ENCODE results near the gene BORCS6. TPM values are rescaled to one million over a fixed set of nuclear protein-coding genes. Genes with fewer than 3 reads are reported as not detected.

Gene BORCS6
- total RNA-seq, 1 experiment from 2014 or later = 6.4 TPM

DNA sequence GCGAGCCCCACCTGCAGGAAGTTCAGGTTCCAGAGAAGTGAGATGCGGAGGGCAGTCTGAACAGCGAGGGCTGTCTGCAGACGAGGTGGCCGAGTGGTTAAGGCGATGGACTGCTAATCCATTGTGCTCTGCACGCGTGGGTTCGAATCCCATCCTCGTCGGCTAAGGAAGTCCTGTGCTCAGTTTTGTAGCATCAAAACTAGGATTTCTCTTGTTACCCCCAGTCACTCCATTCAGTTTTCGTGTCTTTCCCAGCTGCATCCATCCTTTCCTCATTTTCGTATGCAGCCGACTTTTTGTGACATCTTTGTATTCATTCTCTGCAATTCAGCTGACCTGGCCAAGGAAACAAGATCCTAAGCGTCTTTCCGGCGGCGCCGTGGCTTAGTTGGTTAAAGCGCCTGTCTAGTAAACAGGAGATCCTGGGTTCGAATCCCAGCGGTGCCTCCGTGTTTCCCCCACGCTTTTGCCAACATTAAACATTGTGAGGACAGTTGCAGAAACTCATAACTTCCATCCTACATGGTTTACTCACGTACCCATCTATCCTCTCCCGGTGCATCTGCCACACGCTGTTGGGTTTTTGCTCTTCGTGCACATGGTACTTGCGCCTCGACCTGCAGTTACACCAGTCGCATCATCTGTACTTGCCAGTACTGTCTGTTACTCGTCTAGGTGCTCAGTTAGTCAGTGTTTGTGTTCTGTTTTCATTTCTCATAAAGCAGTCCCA, 3.0 kb downstream of the BORCS6 start (continued):
- TF ChIP-seq ELF1 (IDR thresholded peaks at IDR 0.05; ENCODE audit: borderline replicate concordance, low read depth) (no peak), EZH2phosphoT487 (IDR thresholded peaks at IDR 0.05; ENCODE audit: borderline replicate concordance) (no peak), POLR2A (IDR thresholded peaks at IDR 0.05; ENCODE audit: borderline replicate concordance, extremely low read depth, insufficient read depth, insufficient read length) (no peak), RAD21 (IDR thresholded peaks at IDR 0.05; ENCODE audit: low read depth) (no peak)
- TF ChIP-seq, protein P1, sequence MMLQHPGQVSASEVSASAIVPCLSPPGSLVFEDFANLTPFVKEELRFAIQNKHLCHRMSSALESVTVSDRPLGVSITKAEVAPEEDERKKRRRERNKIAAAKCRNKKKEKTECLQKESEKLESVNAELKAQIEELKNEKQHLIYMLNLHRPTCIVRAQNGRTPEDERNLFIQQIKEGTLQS (IDR thresholded peaks at IDR 0.05) = peak; percentile 96

DNA sequence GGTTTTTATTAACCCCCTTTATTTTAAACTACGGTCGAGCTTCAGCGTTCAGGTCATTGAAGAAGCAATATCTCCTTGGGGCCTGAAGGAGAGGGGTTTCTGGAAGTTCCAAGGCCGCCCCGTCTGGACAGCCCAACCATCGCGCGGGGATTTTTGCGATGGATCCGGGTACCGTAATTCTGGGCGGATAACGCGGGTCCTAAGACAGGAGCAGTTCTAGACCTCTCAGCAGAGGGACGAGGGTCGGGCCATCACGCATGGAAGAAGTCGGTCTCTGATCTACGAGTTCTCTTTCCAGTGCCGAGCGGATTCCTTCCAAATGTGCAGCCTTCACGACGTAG, 3.6 kb downstream of the BORCS6 start:
- peak overlapping the region; percentile 70 for H3K9ac ChIP-seq (ENCODE audit: low read length)
- ChIA-PET POLR2A (interaction anchor here (1.3 to 6.9 kb wide), 4 partner anchors 11 to 38 kb away, joined by 3 to 63 read pairs (median 32); no protein-coding TSS in a partner anchor), CTCF (interaction anchor here (0.6 to 1.2 kb wide), 5 partner anchors 24 to 68 kb away, joined by 3 to 4 read pairs (median 3); partner anchors contain the start of genes ALOXE3 and AURKB), RAD21 (ENCODE audit: low non-redundant PET in 1 of 2, low total read pairs in 2 of 2, uncharacterized antibody in 2 of 2, unreplicated experiment in 2 of 2) (interaction anchor here (0.8 to 1.0 kb wide), 2 partner anchors 36 kb away, joined by 3 to 4 read pairs; no protein-coding TSS in a partner anchor)
- H3K36me3 ChIP-seq (ENCODE audit: control insufficient read depth in 1 of 2, insufficient read depth in 2 of 2, low read length in 2 of 2) = no peaks in the 10 kb centered on the region
- no peak for DNase-seq (ENCODE audit: low read depth, low spot score)
- peak overlapping the region; percentile 95 for H3K4me2 ChIP-seq (ENCODE audit: low read length)
- H4K20me1 ChIP-seq (ENCODE audit: insufficient read depth) = no peaks in the 10 kb centered on the region
- peak overlapping the region; percentile 56 for H2AFZ ChIP-seq (ENCODE audit: low read depth, low read length, poor library complexity, severe bottlenecking)
- H3K27ac ChIP-seq (ENCODE audit: low read depth, low read length) = peak overlapping the region; percentile 70
- intact Hi-C loops (cut with micrococcal nuclease) = loop anchor here (2.0 to 5.0 kb wide), 2 partner anchors 49 to 62 kb away; partner anchors contain the start of genes CTC1 and PFAS
- H3K4me3 ChIP-seq (replicated peaks in 1 of 2; ENCODE audit: low read depth in 1 of 2, low read length in 2 of 2) = peak overlapping the region; percentile 41 to 62
- H3K27me3 ChIP-seq (ENCODE audit: insufficient read depth, low read length) = no peaks in the 10 kb centered on the region
- BruUV-seq (replicated peaks) = no TSS peak
- H3K9me2 ChIP-seq (ENCODE audit: insufficient read depth) = no peaks in the 10 kb centered on the region
- peak; percentile 1; the same call in 1 of the 2 replicates for ATAC-seq
- peaks cover 14% of the 10 kb centered on the region; the same call in 1 of the 2 replicates for H3K79me2 ChIP-seq (ENCODE audit: insufficient read depth, low read length)
- H3K4me1 ChIP-seq (ENCODE audit: control insufficient read depth in 1 of 2, insufficient read depth in 2 of 2, low read length in 2 of 2) = peaks cover 23 to 46% of the 10 kb centered on the region in 2 experiments
- H3K9me3 ChIP-seq (ENCODE audit: control insufficient read depth in 1 of 2, insufficient read depth in 1 of 2, low read depth in 1 of 2, low read length in 2 of 2) = no peaks in the 10 kb centered on the region
- TF ChIP-seq SRF (IDR thresholded peaks at IDR 0.05; ENCODE audit: low read depth) = no peak
- TF ChIP-seq ZNF274 (IDR thresholded peaks at IDR 0.05; ENCODE audit: low read depth, low read length) = no peak
- no peak for TF ChIP-seq YY1 (IDR thresholded peaks at IDR 0.05; ENCODE audit: extremely low read depth, insufficient replicate concordance, low read depth, low read length)
- TF ChIP-seq EZH2 (IDR thresholded peaks at IDR 0.05) = no peak
- TF ChIP-seq, protein P2, sequence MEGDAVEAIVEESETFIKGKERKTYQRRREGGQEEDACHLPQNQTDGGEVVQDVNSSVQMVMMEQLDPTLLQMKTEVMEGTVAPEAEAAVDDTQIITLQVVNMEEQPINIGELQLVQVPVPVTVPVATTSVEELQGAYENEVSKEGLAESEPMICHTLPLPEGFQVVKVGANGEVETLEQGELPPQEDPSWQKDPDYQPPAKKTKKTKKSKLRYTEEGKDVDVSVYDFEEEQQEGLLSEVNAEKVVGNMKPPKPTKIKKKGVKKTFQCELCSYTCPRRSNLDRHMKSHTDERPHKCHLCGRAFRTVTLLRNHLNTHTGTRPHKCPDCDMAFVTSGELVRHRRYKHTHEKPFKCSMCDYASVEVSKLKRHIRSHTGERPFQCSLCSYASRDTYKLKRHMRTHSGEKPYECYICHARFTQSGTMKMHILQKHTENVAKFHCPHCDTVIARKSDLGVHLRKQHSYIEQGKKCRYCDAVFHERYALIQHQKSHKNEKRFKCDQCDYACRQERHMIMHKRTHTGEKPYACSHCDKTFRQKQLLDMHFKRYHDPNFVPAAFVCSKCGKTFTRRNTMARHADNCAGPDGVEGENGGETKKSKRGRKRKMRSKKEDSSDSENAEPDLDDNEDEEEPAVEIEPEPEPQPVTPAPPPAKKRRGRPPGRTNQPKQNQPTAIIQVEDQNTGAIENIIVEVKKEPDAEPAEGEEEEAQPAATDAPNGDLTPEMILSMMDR (IDR thresholded peaks at IDR 0.05 in 2 of 3, conservative IDR thresholded peaks at IDR 0.05 in 1 of 3; ENCODE audit: borderline replicate concordance in 1 of 3, insufficient read depth in 1 of 3, low read depth in 2 of 3, low read length in 2 of 3) = peak in 1 of 3 experiments; percentile 35; a peak in 1 of 6 replicates
- TF ChIP-seq POLR2AphosphoS5 (IDR thresholded peaks at IDR 0.05; ENCODE audit: low read depth, low read length) = 0 out of 2 replicates have a peak, but pooled peaks have one; percentile 11
- TF ChIP-seq RAD21 (IDR thresholded peaks at IDR 0.05; ENCODE audit: low read depth) = no peak; the same call in 1 of the 2 replicates
- no peak for TF ChIP-seq JUND (IDR thresholded peaks at IDR 0.05)
- TF ChIP-seq, protein P3, sequence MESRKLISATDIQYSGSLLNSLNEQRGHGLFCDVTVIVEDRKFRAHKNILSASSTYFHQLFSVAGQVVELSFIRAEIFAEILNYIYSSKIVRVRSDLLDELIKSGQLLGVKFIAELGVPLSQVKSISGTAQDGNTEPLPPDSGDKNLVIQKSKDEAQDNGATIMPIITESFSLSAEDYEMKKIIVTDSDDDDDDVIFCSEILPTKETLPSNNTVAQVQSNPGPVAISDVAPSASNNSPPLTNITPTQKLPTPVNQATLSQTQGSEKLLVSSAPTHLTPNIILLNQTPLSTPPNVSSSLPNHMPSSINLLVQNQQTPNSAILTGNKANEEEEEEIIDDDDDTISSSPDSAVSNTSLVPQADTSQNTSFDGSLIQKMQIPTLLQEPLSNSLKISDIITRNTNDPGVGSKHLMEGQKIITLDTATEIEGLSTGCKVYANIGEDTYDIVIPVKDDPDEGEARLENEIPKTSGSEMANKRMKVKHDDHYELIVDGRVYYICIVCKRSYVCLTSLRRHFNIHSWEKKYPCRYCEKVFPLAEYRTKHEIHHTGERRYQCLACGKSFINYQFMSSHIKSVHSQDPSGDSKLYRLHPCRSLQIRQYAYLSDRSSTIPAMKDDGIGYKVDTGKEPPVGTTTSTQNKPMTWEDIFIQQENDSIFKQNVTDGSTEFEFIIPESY (IDR thresholded peaks at IDR 0.05; ENCODE audit: extremely low read depth, insufficient replicate concordance, low read length) = no peak
- TF ChIP-seq CEBPB (IDR thresholded peaks at IDR 0.05; ENCODE audit: low read depth) = no peak
- no peak for TF ChIP-seq ZFX (IDR thresholded peaks at IDR 0.05)
- no peak for TF ChIP-seq EZH2phosphoT487 (IDR thresholded peaks at IDR 0.05; ENCODE audit: borderline replicate concordance)
- TF ChIP-seq, protein P1 (IDR thresholded peaks at IDR 0.05) = no peak
- TF ChIP-seq SIN3A (IDR thresholded peaks at IDR 0.05; ENCODE audit: low read depth) = no peak
- TF ChIP-seq FOSL1 (IDR thresholded peaks at IDR 0.05; ENCODE audit: low read depth) = no peak
- no peak for TF ChIP-seq SP1 (IDR thresholded peaks at IDR 0.05; ENCODE audit: low read depth)
- TF ChIP-seq TCF7L2 (IDR thresholded peaks at IDR 0.05; ENCODE audit: borderline replicate concordance, extremely low read depth, insufficient read depth, insufficient read length) = no peak
- no peak for TF ChIP-seq ELF1 (IDR thresholded peaks at IDR 0.05; ENCODE audit: borderline replicate concordance, low read depth)
- TF ChIP-seq, protein P4, sequence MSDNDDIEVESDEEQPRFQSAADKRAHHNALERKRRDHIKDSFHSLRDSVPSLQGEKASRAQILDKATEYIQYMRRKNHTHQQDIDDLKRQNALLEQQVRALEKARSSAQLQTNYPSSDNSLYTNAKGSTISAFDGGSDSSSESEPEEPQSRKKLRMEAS (IDR thresholded peaks at IDR 0.05) = peak; percentile 10; the same call in 1 of the 2 replicates
